ENCODE data around the gene TSHR.

- TF ChIP-seq CTCF (IDR thresholded peaks at IDR 0.05) (no peak), ZFX (IDR thresholded peaks at IDR 0.05; ENCODE audit: borderline replicate concordance) (no peak)
Measured at GRCh38 chr14:81162941-81163340, 207.5 kb downstream of the TSHR start.
